Upper lobe of left lung (tissue), 6 donors: Measurements from ENCODE around the gene PCP2. TPM values are rescaled to one million over a fixed set of nuclear protein-coding genes. Genes with fewer than 3 reads are reported as not detected.

Experiments used
- ATAC-seq, 2 donors: fragments of 200-7000 bp; cut with Tn5 transposase; one replicate each; pipeline ENCODE4 v1.9.1; 2022; ENCODE audit warnings: mild to moderate bottlenecking in 2 of 2, moderate library complexity in 2 of 2; ENCODE audit not compliant: low FRiP score in 2 of 2
- DNase-seq, 2 donors: peaks; one replicate each; pipeline ENCODE4 v3.0.0-alpha.2; 2019 to 2020
- H3K27ac ChIP-seq, 4 donors: fragments of 200-600 bp; sonication (generic); one replicate each; pipeline ENCODE4 v1.5.1; 2016 to 2019
- H3K27me3 ChIP-seq, 4 donors: fragments of 200-600 bp; sonication (generic); one replicate each; pipeline ENCODE4 v1.5.1; 2017 to 2019
- H3K36me3 ChIP-seq, 4 donors: fragments of 200-600 bp; sonication (generic); one replicate each; pipeline ENCODE4 v1.5.1; 2016 to 2019
- H3K4me1 ChIP-seq, 4 donors: fragments of 200-600 bp; sonication (generic); one replicate each; pipeline ENCODE4 v1.5.1; 2018 to 2019
- H3K4me3 ChIP-seq, 4 donors: fragments of 200-600 bp; sonication (generic); one replicate each; pipeline ENCODE4 v1.5.1; 2017 to 2019; ENCODE audit warnings: mild to moderate bottlenecking in 2 of 4, moderate library complexity in 1 of 4
- H3K9me3 ChIP-seq, 4 donors: fragments of 200-600 bp; sonication (generic); one replicate each; pipeline ENCODE4 v1.5.1; 2018 to 2019
- EP300 ChIP-seq, 4 donors: sonication (generic); formaldehyde crosslinking; IDR thresholded peaks; one replicate each; pipeline ENCODE4 v1.5.1; 2017; ENCODE audit warnings: antibody characterized with exemption in 4 of 4, control low read depth in 2 of 4
- POLR2A ChIP-seq, 4 donors: fragments of 450-650 bp; IDR thresholded peaks; one replicate each; pipeline ENCODE4 v1.5.1; 2016 to 2017; ENCODE audit warnings: antibody characterized with exemption in 4 of 4, mild to moderate bottlenecking in 2 of 4
- POLR2AphosphoS5 ChIP-seq, 2 donors: sonication (generic); formaldehyde crosslinking; IDR thresholded peaks; one replicate each; pipeline ENCODE4 v1.5.1; 2017; ENCODE audit warnings: antibody characterized with exemption in 2 of 2
- WGBS, 2 donors: methylation state at CpG; one replicate each; pipeline ENCODE4 v1.1.5; 2017 to 2018; 5-methylcytosine and 5-hydroxymethylcytosine counted together
- total RNA-seq, 6 donors: library from RNA; depleted of rRNA in 4 of 6; stranded (reverse); fragments of >200 nt in 4 of 6; gene quantifications; one replicate each; pipeline versions ENCODE4 v1.1.0 to v1.2.1, GENCODE V29; 2016 to 2021
- TF ChIP-seq, protein P1 (sequence below), 6 experiments: fragments of 450-650 bp in 4 of 6; fragments of 200-600 bp in 2 of 6; sonication (generic) in 2 of 6; IDR thresholded peaks; one replicate each; pipeline ENCODE4 v1.5.1; 2016 to 2019; ENCODE audit warnings: antibody characterized with exemption in 6 of 6
- donor health status: DM: no; HTN: no; CAD: no; lungs with moderate emphysema.
- donor health status: DM: no; HTN: yes; CAD: no; lungs with severe emphysema.

PCP2 gene
- total RNA-seq, 6 donors from 2014 or later = 2.3 to 21.0 (median 3.3) TPM; not detected in 1

DNA sequence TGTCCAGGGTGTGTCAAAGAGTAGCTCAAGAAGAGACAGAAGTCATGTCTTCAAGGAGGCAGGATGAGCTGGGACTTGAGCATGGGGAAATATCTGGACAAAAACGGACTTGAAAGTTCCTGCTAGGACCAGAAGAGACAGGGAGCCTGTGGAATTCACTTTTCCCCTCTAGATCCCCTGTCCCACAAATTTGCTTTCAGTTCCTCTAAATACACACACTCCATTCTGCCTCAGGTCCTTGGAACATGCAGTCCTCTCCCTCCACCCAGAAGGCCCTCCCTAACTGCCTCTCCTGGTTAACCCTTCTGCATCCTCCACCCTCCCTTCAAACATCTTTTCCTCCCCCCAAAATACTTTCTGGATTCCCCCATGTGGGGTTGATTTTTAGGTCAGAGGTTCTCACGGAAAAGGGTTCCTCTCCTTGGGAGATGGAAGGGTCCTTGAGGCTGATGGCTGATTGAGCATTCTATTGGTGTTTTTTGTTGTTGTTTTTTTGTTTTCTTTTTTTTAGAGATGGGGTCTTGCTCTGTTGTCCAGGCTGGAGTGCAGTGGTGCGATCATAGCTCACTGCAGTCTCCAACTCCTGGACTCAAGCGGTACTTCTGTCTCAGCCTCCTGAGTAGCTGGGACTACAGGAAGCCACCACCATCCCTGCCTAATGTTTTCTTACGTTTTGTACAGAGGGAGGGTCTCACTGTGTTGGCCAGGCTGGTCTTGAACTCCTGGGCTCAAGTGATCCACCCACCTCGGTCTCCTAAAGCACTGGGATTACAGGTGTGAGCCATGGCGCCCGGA lies 28.4 kb upstream of the PCP2 start:
- Histone ChIP-seq H3K9me3 (no peaks in the 10 kb centered on the region), H3K36me3 (no peaks in the 10 kb centered on the region), H3K27me3 (no peaks in the 10 kb centered on the region), H3K4me3 (no peak overlapping the region), H3K4me1 (peaks cover 0 to 18% (median 9%) of the 10 kb centered on the region in 4 donors), H3K27ac (no peak overlapping the region)
- TF ChIP-seq POLR2AphosphoS5 (IDR thresholded peaks at IDR 0.05) (no peak), EP300 (IDR thresholded peaks at IDR 0.05) (no peak), POLR2A (IDR thresholded peaks at IDR 0.05) (no peak)
- TF ChIP-seq, protein P1, sequence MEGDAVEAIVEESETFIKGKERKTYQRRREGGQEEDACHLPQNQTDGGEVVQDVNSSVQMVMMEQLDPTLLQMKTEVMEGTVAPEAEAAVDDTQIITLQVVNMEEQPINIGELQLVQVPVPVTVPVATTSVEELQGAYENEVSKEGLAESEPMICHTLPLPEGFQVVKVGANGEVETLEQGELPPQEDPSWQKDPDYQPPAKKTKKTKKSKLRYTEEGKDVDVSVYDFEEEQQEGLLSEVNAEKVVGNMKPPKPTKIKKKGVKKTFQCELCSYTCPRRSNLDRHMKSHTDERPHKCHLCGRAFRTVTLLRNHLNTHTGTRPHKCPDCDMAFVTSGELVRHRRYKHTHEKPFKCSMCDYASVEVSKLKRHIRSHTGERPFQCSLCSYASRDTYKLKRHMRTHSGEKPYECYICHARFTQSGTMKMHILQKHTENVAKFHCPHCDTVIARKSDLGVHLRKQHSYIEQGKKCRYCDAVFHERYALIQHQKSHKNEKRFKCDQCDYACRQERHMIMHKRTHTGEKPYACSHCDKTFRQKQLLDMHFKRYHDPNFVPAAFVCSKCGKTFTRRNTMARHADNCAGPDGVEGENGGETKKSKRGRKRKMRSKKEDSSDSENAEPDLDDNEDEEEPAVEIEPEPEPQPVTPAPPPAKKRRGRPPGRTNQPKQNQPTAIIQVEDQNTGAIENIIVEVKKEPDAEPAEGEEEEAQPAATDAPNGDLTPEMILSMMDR (IDR thresholded peaks at IDR 0.05) = no peak
- DNase-seq (no peak), ATAC-seq (no peak)
- WGBS, 2 donors = 77 to 84% methylated on average over 8 of the region's 8 CpGs

DNA sequence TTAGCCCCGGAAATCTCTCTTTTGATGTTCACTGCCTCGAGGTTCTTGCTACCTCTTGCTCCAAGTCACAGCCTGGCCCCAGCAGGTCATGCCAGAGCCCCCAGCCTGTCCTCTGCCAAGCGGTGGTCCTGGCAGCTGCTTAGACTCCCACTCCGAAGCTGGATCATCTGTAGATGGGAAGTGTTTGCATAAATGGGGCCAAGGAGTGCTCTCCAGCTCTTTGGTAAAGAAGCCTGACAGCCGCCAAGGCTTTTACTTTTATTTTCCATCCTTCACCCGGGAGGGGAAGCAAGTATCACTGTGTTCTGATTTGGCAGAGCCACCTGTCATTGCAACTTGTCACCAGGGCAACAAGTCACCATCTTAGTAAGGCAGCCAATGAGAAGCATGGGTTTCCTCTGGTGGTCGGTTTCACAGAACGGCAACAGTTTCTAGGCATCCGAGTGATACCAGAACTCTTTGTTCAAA lies 24.7 kb upstream of the PCP2 start:
- peaks cover 0 to 18% (median 11%) of the 10 kb centered on the region in 4 donors for H3K4me1 ChIP-seq

DNA sequence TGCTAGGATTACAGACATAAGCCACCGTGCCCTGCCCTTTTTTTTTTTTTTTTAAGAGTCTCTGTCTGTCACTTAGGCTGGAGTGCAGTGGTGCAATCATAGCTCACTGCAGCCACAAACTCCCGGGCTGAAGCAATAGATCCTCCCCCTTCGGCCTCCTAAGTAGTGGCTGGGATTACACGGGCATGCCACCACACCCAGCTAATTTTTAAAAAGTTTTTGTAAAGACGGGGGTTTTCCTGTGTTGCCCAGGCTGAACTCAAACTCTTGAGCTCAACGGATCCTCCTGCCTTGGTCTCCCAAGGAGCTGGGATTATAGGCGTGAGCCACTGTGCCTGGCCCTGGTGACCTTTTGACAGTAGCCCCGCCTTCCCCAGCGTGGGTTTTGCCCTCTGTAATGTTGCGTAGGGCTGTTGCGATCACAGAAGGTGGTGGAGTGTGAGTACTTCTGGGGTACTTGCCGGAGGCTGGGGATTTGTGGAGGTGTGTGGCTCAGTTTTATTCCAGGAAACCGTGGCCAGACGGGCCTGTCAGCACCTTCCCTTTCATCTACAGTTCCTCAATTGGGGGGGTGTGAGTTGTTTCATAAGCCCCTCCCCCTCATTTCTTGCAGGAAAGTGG lies 23.7 kb upstream of the PCP2 start:
- Histone ChIP-seq H3K36me3 (no peaks in the 10 kb centered on the region), H3K9me3 (no peaks in the 10 kb centered on the region), H3K27ac (peak overlapping the region; percentile 72 to 88 (median 85)), H3K4me3 (no peak overlapping the region), H3K4me1 (peaks cover 3 to 28% (median 17%) of the 10 kb centered on the region in 4 donors), H3K27me3 (no peaks in the 10 kb centered on the region)
- ATAC-seq (peak; percentile 79 to 89), DNase-seq (peak in 1 of 2 donors; percentile 87)
- no peak for TF ChIP-seq POLR2AphosphoS5 (IDR thresholded peaks at IDR 0.05)
- no peak for TF ChIP-seq POLR2A (IDR thresholded peaks at IDR 0.05)
- no peak for TF ChIP-seq EP300 (IDR thresholded peaks at IDR 0.05)
- TF ChIP-seq, protein P1 (IDR thresholded peaks at IDR 0.05) = no peak
- 20 to 28% methylated on average over 11 to 14 of the region's 14 CpGs for WGBS, 2 donors

More for the DNA sequence above, 24.7 kb upstream of the PCP2 start:
- WGBS, 2 donors = 18 to 25% methylated on average over 8 to 9 of the region's 9 CpGs
- Histone ChIP-seq H3K9me3 (no peaks in the 10 kb centered on the region), H3K27ac (peak overlapping the region; percentile 72 to 88 (median 85)), H3K4me3 (no peak overlapping the region), H3K36me3 (no peaks in the 10 kb centered on the region), H3K27me3 (no peaks in the 10 kb centered on the region)
- ATAC-seq = peak; percentile 45 to 56
- TF ChIP-seq POLR2A (IDR thresholded peaks at IDR 0.05) (peak in 1 of 4 donors; percentile 10), POLR2AphosphoS5 (IDR thresholded peaks at IDR 0.05) (no peak), EP300 (IDR thresholded peaks at IDR 0.05) (no peak)
- TF ChIP-seq, protein P1 (IDR thresholded peaks at IDR 0.05) = no peak
- DNase-seq = peak in 1 of 2 donors; percentile 67

DNA sequence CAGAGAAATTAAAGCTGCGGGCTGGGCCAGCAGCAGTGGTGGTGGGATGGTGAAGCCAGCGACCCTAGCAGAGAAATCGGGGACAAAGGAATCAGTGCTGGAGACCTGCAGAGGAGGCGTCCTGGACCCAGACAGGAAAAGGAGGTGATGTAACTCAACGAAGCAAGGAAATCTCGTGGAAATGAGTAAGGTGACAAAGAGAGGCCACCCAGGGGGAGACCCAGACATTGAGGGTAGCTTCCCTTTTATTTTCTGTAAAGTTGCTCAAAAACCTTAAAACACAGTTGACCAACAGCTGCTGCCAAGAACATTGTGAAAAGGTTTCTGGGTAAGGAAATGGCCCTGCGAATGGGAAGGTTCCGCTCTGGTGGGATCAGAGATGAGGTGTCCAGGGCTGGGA lies 22.1 kb upstream of the PCP2 start:
- Histone ChIP-seq H3K4me3 (no peak overlapping the region), H3K4me1 (peaks cover 4 to 30% (median 21%) of the 10 kb centered on the region in 4 donors), H3K36me3 (no peaks in the 10 kb centered on the region), H3K9me3 (no peaks in the 10 kb centered on the region), H3K27ac (peak overlapping the region; percentile 72 to 88 (median 85)), H3K27me3 (no peaks in the 10 kb centered on the region)
- DNase-seq (peak in 1 of 2 donors; percentile 64), ATAC-seq (peak in 1 of 2 donors; percentile 48)
- 51 to 60% methylated on average over 8 of the region's 8 CpGs for WGBS, 2 donors
- TF ChIP-seq, protein P1 (IDR thresholded peaks at IDR 0.05) = no peak
- peak in 1 of 4 donors; percentile 49 for TF ChIP-seq POLR2A (IDR thresholded peaks at IDR 0.05)
- TF ChIP-seq POLR2AphosphoS5 (IDR thresholded peaks at IDR 0.05) = peak; percentile 27 to 36
